ENCODE data around the gene RPS27.

DNA sequence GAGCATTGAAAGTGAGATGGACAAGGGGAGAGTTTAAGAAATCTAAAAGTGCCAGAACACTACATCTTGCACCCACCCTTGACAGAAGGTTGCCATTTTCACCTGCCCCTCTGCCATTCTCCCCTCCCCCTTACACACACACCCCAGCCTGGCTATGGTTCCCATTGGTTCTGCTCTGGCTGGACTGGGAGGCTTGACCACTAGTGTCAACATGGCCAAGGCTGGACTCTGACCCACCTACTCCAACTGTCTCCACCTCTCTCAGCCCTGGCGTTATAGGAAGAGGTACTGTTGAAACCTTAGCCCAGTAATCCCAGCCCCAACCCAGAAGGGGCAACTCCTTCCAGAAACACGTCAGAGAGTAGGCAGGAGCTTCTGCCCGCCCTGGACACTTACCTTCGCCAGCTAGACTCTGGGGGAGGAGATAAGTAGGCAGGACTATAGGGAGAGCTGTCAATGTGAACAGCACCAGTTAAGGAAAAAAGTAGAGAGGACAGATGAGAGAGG, 36.6 kb upstream of the RPS27 start:
- TF ChIP-seq, protein P1, sequence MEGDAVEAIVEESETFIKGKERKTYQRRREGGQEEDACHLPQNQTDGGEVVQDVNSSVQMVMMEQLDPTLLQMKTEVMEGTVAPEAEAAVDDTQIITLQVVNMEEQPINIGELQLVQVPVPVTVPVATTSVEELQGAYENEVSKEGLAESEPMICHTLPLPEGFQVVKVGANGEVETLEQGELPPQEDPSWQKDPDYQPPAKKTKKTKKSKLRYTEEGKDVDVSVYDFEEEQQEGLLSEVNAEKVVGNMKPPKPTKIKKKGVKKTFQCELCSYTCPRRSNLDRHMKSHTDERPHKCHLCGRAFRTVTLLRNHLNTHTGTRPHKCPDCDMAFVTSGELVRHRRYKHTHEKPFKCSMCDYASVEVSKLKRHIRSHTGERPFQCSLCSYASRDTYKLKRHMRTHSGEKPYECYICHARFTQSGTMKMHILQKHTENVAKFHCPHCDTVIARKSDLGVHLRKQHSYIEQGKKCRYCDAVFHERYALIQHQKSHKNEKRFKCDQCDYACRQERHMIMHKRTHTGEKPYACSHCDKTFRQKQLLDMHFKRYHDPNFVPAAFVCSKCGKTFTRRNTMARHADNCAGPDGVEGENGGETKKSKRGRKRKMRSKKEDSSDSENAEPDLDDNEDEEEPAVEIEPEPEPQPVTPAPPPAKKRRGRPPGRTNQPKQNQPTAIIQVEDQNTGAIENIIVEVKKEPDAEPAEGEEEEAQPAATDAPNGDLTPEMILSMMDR (IDR thresholded peaks at IDR 0.05 in 2 of 3, conservative IDR thresholded peaks at IDR 0.05 in 1 of 3; ENCODE audit: control insufficient read depth in 2 of 3, extremely low read depth in 1 of 3, insufficient read depth in 1 of 3, low read depth in 3 of 3, low read length in 3 of 3): no peak
- TF ChIP-seq JUND (IDR thresholded peaks at IDR 0.05; ENCODE audit: low read depth, low read length) (no peak), CHD4 (IDR thresholded peaks at IDR 0.05) (no peak), HDAC6 (IDR thresholded peaks at IDR 0.05; ENCODE audit: unreplicated experiment) (no peak), YY1 (IDR thresholded peaks at IDR 0.05; ENCODE audit: low read depth, low read length) (no peak), NR2C2 (IDR thresholded peaks at IDR 0.05; ENCODE audit: borderline replicate concordance, control insufficient read depth, insufficient read length, low read depth) (no peak)
- TF ChIP-seq, protein P2, sequence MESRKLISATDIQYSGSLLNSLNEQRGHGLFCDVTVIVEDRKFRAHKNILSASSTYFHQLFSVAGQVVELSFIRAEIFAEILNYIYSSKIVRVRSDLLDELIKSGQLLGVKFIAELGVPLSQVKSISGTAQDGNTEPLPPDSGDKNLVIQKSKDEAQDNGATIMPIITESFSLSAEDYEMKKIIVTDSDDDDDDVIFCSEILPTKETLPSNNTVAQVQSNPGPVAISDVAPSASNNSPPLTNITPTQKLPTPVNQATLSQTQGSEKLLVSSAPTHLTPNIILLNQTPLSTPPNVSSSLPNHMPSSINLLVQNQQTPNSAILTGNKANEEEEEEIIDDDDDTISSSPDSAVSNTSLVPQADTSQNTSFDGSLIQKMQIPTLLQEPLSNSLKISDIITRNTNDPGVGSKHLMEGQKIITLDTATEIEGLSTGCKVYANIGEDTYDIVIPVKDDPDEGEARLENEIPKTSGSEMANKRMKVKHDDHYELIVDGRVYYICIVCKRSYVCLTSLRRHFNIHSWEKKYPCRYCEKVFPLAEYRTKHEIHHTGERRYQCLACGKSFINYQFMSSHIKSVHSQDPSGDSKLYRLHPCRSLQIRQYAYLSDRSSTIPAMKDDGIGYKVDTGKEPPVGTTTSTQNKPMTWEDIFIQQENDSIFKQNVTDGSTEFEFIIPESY (IDR thresholded peaks at IDR 0.05): no peak
- TF ChIP-seq, protein P3, sequence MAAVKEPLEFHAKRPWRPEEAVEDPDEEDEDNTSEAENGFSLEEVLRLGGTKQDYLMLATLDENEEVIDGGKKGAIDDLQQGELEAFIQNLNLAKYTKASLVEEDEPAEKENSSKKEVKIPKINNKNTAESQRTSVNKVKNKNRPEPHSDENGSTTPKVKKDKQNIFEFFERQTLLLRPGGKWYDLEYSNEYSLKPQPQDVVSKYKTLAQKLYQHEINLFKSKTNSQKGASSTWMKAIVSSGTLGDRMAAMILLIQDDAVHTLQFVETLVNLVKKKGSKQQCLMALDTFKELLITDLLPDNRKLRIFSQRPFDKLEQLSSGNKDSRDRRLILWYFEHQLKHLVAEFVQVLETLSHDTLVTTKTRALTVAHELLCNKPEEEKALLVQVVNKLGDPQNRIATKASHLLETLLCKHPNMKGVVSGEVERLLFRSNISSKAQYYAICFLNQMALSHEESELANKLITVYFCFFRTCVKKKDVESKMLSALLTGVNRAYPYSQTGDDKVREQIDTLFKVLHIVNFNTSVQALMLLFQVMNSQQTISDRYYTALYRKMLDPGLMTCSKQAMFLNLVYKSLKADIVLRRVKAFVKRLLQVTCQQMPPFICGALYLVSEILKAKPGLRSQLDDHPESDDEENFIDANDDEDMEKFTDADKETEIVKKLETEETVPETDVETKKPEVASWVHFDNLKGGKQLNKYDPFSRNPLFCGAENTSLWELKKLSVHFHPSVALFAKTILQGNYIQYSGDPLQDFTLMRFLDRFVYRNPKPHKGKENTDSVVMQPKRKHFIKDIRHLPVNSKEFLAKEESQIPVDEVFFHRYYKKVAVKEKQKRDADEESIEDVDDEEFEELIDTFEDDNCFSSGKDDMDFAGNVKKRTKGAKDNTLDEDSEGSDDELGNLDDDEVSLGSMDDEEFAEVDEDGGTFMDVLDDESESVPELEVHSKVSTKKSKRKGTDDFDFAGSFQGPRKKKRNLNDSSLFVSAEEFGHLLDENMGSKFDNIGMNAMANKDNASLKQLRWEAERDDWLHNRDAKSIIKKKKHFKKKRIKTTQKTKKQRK (IDR thresholded peaks at IDR 0.05; ENCODE audit: low read depth, low read length): no peak
